Measurements from ENCODE around the gene NASP. TPM values are rescaled to one million over a fixed set of nuclear protein-coding genes. Genes with fewer than 3 reads are reported as not detected.

The NASP gene
- total RNA-seq, 3 donors from 2014 or later, result 83.4 to 96.7 (median 91.0) TPM

DNA sequence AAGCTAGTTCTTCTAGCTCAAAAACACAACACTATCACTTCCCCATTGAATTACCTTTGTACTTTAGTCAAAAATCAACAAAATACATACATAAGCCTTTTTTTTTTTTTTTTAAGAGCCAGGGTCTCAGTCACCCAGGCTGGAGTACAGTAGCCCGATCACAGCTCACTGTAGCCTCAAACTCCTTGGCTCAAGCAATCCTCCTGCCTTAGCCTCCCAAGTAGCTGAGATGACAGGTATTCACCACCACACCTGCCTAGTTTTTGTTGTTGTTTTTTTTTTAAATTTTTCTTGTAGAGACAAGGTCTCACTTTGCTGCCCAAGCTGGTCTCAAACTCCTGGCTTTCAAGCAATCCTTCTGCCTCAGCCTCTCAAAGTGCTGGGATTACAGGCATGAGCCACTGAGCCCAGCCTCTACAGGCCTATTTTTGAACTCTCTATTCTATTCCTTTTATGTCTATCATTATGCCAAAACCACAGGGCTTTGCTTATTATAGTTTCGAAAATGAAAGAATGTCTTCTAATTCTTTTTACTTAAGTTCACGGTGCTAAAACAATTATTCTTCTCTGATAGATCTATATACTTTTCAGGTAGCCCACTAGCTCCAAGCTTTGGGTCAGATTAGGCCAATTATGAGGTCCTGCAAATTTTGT lies 72.9 kb downstream of the NASP start:
- no peak for DNase-seq (ENCODE audit: low spot score in 2 of 2)
- Histone ChIP-seq H3K27me3 (no peaks in the 10 kb centered on the region), H3K27ac (no peak overlapping the region), H3K36me3 (peaks cover 14% of the 10 kb centered on the region), H3K4me3 (no peak overlapping the region), H3K9me3 (no peaks in the 10 kb centered on the region), H3K4me1 (no peaks in the 10 kb centered on the region)
- TF ChIP-seq, protein P1, sequence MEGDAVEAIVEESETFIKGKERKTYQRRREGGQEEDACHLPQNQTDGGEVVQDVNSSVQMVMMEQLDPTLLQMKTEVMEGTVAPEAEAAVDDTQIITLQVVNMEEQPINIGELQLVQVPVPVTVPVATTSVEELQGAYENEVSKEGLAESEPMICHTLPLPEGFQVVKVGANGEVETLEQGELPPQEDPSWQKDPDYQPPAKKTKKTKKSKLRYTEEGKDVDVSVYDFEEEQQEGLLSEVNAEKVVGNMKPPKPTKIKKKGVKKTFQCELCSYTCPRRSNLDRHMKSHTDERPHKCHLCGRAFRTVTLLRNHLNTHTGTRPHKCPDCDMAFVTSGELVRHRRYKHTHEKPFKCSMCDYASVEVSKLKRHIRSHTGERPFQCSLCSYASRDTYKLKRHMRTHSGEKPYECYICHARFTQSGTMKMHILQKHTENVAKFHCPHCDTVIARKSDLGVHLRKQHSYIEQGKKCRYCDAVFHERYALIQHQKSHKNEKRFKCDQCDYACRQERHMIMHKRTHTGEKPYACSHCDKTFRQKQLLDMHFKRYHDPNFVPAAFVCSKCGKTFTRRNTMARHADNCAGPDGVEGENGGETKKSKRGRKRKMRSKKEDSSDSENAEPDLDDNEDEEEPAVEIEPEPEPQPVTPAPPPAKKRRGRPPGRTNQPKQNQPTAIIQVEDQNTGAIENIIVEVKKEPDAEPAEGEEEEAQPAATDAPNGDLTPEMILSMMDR (IDR thresholded peaks at IDR 0.05), result no peak
- TF ChIP-seq POLR2AphosphoS5 (IDR thresholded peaks at IDR 0.05) (no peak), POLR2A (IDR thresholded peaks at IDR 0.05) (no peak)
- intact Hi-C loops (cut with DNase I; ENCODE audit: low total_unique reads), result loop anchor here (5.0 kb wide), 1 partner anchor 451 kb away; no protein-coding TSS in a partner anchor

DNA sequence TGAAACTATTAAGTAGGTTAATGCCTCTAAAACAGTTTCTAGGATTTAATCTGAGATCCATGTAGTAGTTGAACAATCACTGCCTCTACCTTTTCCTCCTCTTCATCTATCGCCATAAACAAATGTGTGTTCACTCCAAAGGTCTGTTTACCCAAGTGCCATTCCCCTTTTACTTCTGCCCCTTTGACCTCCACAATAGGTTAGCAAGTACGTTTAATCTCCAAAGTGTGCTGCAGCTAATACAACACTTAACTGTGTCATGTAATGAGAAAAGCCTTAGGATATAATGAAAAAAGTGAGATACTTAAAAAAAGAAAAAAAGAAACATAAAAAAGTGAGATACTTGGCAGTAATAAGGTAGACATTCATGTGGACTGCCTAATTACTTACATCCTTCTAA lies 74.3 kb downstream of the NASP start:
- no peaks in the 10 kb centered on the region for H3K27me3 ChIP-seq
- H3K36me3 ChIP-seq, result peaks cover 14% of the 10 kb centered on the region
- no peaks in the 10 kb centered on the region for H3K9me3 ChIP-seq
- TF ChIP-seq POLR2A (IDR thresholded peaks at IDR 0.05) (no peak), POLR2AphosphoS5 (IDR thresholded peaks at IDR 0.05) (no peak)
- TF ChIP-seq, protein P1 (IDR thresholded peaks at IDR 0.05), result no peak
- H3K27ac ChIP-seq, result no peak overlapping the region
- intact Hi-C loops (cut with DNase I; ENCODE audit: low total_unique reads), result loop anchor here (5.0 kb wide), 1 partner anchor 449 kb away; no protein-coding TSS in a partner anchor
- H3K4me3 ChIP-seq, result no peak overlapping the region
- H3K4me1 ChIP-seq, result no peaks in the 10 kb centered on the region
- DNase-seq (ENCODE audit: low spot score in 2 of 2), result no peak

DNA sequence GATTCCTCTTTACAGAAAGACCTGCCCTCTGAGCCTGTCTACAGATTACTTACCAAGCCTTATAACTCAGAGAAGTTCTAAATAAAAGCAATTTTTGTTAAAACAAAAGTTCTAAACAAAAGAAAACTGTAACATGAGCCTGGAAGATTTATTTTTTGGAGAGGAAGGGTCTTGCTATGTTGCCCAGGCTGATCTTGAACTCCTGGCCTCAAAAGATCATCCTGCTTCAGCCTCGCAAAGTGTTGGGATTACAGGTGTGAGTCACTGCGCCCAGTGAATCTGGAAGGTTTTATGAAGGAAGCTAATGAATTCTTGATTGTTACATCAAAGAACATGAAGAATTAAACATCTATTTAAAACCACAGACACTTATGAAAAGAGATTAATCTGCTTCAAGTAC lies 75.4 kb downstream of the NASP start:
- Histone ChIP-seq H3K27me3 (no peaks in the 10 kb centered on the region), H3K27ac (no peak overlapping the region), H3K36me3 (peaks cover 11% of the 10 kb centered on the region), H3K4me3 (no peak overlapping the region), H3K4me1 (no peaks in the 10 kb centered on the region), H3K9me3 (no peaks in the 10 kb centered on the region)
- TF ChIP-seq POLR2AphosphoS5 (IDR thresholded peaks at IDR 0.05), result no peak
- intact Hi-C loops (cut with DNase I; ENCODE audit: low total_unique reads), result loop anchor here (5.0 kb wide), 1 partner anchor 448 kb away; no protein-coding TSS in a partner anchor
- DNase-seq (ENCODE audit: low spot score in 2 of 2), result no peak

DNA sequence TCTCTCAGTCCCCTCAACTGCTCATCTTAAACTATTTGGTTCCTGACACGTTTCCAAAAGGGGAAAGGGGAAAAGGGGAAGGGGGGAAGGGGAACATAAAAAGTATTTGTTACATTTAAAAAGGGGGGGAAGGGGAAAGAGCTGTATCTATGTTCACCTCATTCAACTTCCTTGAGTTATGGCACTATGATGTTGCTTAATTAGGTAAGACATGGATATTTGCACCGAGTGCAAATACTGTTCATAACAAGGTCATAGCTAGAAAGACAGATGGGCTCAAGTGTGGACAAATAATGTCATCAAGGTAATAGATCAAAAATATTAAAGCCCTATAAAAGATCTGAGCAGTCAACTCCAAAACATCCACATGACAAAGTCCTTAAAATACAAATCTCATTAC lies 76.5 kb downstream of the NASP start:
- no peak for TF ChIP-seq POLR2A (IDR thresholded peaks at IDR 0.05)
- H3K27me3 ChIP-seq, result no peaks in the 10 kb centered on the region
- no peak for DNase-seq (ENCODE audit: low spot score in 2 of 2)
- no peak overlapping the region for H3K4me3 ChIP-seq
- intact Hi-C loops (cut with DNase I; ENCODE audit: low total_unique reads), result no loop called here
- H3K36me3 ChIP-seq, result peaks cover 6% of the 10 kb centered on the region
- no peaks in the 10 kb centered on the region for H3K4me1 ChIP-seq
- H3K27ac ChIP-seq, result no peak overlapping the region
- H3K9me3 ChIP-seq, result no peaks in the 10 kb centered on the region

DNA sequence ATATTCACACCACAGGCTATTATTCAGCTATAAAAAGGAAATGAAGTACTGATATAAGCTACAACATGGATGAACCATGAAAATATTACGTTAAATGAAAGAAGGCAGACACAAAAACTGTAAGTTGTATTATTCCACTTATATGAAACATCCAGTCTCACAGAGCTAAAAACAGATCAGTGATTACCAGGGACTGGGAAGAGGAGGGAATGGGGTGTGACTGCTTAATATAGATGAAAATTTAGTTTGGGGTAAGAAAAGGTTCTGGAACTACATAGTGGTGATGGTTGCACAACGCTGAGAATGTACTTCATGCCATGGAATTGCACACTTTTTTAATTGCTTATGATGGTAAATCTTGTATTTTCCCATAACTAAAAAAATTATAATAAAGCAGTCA lies 83.0 kb downstream of the NASP start:
- intact Hi-C loops (cut with DNase I; ENCODE audit: low total_unique reads), result no loop called here
- DNase-seq (ENCODE audit: low spot score in 2 of 2), result no peak
- Histone ChIP-seq H3K4me3 (no peak overlapping the region), H3K36me3 (no peaks in the 10 kb centered on the region), H3K27ac (no peak overlapping the region), H3K27me3 (no peaks in the 10 kb centered on the region), H3K9me3 (no peaks in the 10 kb centered on the region), H3K4me1 (no peaks in the 10 kb centered on the region)
- TF ChIP-seq POLR2AphosphoS5 (IDR thresholded peaks at IDR 0.05), result no peak
- TF ChIP-seq, protein P1 (IDR thresholded peaks at IDR 0.05), result no peak
- TF ChIP-seq POLR2A (IDR thresholded peaks at IDR 0.05), result no peak

DNA sequence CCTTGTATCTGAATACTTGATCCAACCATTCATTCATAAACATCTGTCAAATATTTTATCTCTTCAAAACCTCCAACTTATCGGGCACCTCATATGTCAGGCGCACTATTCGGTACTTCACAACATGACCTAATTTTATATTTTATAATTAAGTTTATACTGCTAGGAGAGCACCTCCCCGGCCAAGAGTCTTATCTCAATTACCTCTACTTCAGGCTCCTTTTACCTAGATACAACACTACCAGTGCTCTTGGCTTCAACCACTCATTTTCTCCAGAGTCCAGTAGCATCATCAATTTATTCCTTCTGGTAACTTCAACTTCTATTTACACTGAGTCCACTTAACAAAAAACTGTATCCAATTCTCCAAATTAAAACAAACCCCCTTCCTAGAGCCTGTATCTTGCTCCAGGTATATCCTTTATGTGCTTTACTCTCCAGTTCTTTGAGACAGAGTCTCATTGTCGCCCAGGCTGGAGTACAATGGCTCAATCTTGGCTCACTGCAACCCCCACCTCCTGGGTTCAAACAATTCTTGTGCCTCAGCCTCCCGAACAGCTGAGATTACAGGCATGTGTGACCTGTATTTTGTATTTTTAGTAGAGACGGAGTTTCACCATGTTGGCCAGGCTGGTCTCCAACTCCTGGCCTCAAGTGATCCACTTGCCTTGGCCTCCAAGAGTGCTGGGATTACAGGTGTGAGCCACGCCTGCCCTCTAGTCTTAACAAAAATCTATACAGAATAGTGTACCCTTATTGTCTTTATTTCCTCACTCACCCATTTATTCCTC lies 83.7 kb downstream of the NASP start:
- H3K27ac ChIP-seq, result no peak overlapping the region
- H3K9me3 ChIP-seq, result no peaks in the 10 kb centered on the region
- H3K27me3 ChIP-seq, result no peaks in the 10 kb centered on the region
- H3K4me3 ChIP-seq, result no peak overlapping the region
- intact Hi-C loops (cut with DNase I; ENCODE audit: low total_unique reads), result no loop called here
- TF ChIP-seq, protein P1 (IDR thresholded peaks at IDR 0.05), result no peak
- TF ChIP-seq POLR2A (IDR thresholded peaks at IDR 0.05), result no peak
- no peak for TF ChIP-seq POLR2AphosphoS5 (IDR thresholded peaks at IDR 0.05)
- no peak for DNase-seq (ENCODE audit: low spot score in 2 of 2)
- H3K36me3 ChIP-seq, result no peaks in the 10 kb centered on the region
- H3K4me1 ChIP-seq, result no peaks in the 10 kb centered on the region
